ENCODE results near the gene CKB. TPM values are rescaled to one million over a fixed set of nuclear protein-coding genes. Genes with fewer than 3 reads are reported as not detected.

Gene CKB
- total and polyA plus RNA-seq, 2 donors (not counting 1 experiment from before 2014, with no cell fraction given), result 3.1 to 4.7 TPM

- DNase-seq, result no peak
- ATAC-seq (ENCODE audit: low read depth), result no peak
- Histone ChIP-seq H3K27me3 (replicated peaks in 1 of 4; ENCODE audit: control extremely low read depth in 1 of 4, control insufficient read depth in 3 of 4, insufficient read depth in 4 of 4, low read length in 3 of 4) (no peaks in the 10 kb centered on the region), H2AFZ (ENCODE audit: insufficient read depth, low read depth, low read length, poor library complexity, severe bottlenecking) (no peak overlapping the region), H3K9ac (ENCODE audit: low read length) (no peak overlapping the region), H3K27ac (ENCODE audit: low read length in 2 of 2) (no peak overlapping the region), H3K9me3 (ENCODE audit: control extremely low read depth in 1 of 3, control insufficient read depth in 2 of 3, insufficient read depth in 1 of 3, low read length in 2 of 3) (no peaks in the 10 kb centered on the region), H3K4me3 (ENCODE audit: control extremely low read depth in 1 of 5, extremely low read depth in 1 of 5, insufficient read depth in 1 of 5, low read depth in 2 of 5, low read length in 4 of 5) (no peak overlapping the region), H3K4me1 (ENCODE audit: control insufficient read depth in 2 of 2, insufficient read depth in 2 of 2, low read length in 2 of 2) (peaks cover 1 to 2% of the 10 kb centered on the region in 2 donors), H3K79me2 (ENCODE audit: control insufficient read depth, insufficient read depth, low read length) (no peaks in the 10 kb centered on the region), H3K4me2 (replicated peaks; ENCODE audit: low read depth, low read length, poor library complexity, severe bottlenecking) (no peak overlapping the region), H3K36me3 (replicated peaks in 1 of 2; ENCODE audit: control extremely low read depth in 1 of 2, control insufficient read depth in 1 of 2, extremely low read depth in 1 of 2, insufficient read depth in 2 of 2, low read length in 1 of 2) (peaks cover 4 to 45% of the 10 kb centered on the region in 2 experiments), H4K20me1 (ENCODE audit: control insufficient read depth, insufficient read depth, low read length, poor library complexity, severe bottlenecking) (no peaks in the 10 kb centered on the region)
- Mint-ChIP-seq H3K9me3 (ENCODE audit: insufficient read depth) (no peaks in the 10 kb centered on the region), H3K27ac (no peak overlapping the region), H3K27me3 (no peaks in the 10 kb centered on the region), H3K4me3 (no peak overlapping the region), H3K4me1 (no peaks in the 10 kb centered on the region)
- WGBS (ENCODE audit: insufficient coverage), result 100% methylated on average over 5 of the region's 5 CpGs
- intact Hi-C loops (cut with micrococcal nuclease), result no loop called here
- POLR2A ChIA-PET, result no interaction called here
- CTCF ChIA-PET, result no interaction called here
- no peak for TF ChIP-seq EZH2 (IDR thresholded peaks at IDR 0.05; ENCODE audit: borderline replicate concordance, insufficient read depth, low read depth, low read length, poor library complexity, severe bottlenecking)
- TF ChIP-seq, protein P1, sequence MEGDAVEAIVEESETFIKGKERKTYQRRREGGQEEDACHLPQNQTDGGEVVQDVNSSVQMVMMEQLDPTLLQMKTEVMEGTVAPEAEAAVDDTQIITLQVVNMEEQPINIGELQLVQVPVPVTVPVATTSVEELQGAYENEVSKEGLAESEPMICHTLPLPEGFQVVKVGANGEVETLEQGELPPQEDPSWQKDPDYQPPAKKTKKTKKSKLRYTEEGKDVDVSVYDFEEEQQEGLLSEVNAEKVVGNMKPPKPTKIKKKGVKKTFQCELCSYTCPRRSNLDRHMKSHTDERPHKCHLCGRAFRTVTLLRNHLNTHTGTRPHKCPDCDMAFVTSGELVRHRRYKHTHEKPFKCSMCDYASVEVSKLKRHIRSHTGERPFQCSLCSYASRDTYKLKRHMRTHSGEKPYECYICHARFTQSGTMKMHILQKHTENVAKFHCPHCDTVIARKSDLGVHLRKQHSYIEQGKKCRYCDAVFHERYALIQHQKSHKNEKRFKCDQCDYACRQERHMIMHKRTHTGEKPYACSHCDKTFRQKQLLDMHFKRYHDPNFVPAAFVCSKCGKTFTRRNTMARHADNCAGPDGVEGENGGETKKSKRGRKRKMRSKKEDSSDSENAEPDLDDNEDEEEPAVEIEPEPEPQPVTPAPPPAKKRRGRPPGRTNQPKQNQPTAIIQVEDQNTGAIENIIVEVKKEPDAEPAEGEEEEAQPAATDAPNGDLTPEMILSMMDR (IDR thresholded peaks at IDR 0.05), result no peak
Measured at GRCh38 chr14:103474893-103475292, 47.7 kb downstream of the CKB start.

GRCh38 chr14:103472939-103473338, 49.7 kb downstream of the CKB start:
- CTCF ChIA-PET, result no interaction called here
- Mint-ChIP-seq H3K4me3 (no peak overlapping the region), H3K4me1 (no peaks in the 10 kb centered on the region), H3K9me3 (ENCODE audit: insufficient read depth) (no peaks in the 10 kb centered on the region), H3K27ac (peak overlapping the region; percentile 47), H3K27me3 (no peaks in the 10 kb centered on the region)
- no peak overlapping the region for H3K4me2 ChIP-seq (replicated peaks; ENCODE audit: low read depth, low read length, poor library complexity, severe bottlenecking)
- DNase-seq, result no peak
- H3K27me3 ChIP-seq (replicated peaks in 1 of 4; ENCODE audit: control extremely low read depth in 1 of 4, control insufficient read depth in 3 of 4, insufficient read depth in 4 of 4, low read length in 3 of 4), result no peaks in the 10 kb centered on the region
- TF ChIP-seq, protein P1 (IDR thresholded peaks at IDR 0.05), result no peak
- intact Hi-C loops (cut with micrococcal nuclease), result no loop called here
- ATAC-seq (ENCODE audit: low read depth), result no peak
- 77% methylated on average over 3 of the region's 5 CpGs for WGBS (ENCODE audit: insufficient coverage)
- POLR2A ChIA-PET, result no interaction called here
- H3K9ac ChIP-seq (ENCODE audit: low read length), result no peak overlapping the region
- H4K20me1 ChIP-seq (ENCODE audit: control insufficient read depth, insufficient read depth, low read length, poor library complexity, severe bottlenecking), result no peaks in the 10 kb centered on the region
- no peaks in the 10 kb centered on the region for H3K9me3 ChIP-seq (ENCODE audit: control extremely low read depth in 1 of 3, control insufficient read depth in 2 of 3, insufficient read depth in 1 of 3, low read length in 2 of 3)
- H2AFZ ChIP-seq (ENCODE audit: insufficient read depth, low read depth, low read length, poor library complexity, severe bottlenecking), result no peak overlapping the region
- no peak overlapping the region for H3K27ac ChIP-seq (ENCODE audit: low read length in 2 of 2)
- no peak overlapping the region for H3K4me3 ChIP-seq (ENCODE audit: control extremely low read depth in 1 of 5, extremely low read depth in 1 of 5, insufficient read depth in 1 of 5, low read depth in 2 of 5, low read length in 4 of 5)
- no peaks in the 10 kb centered on the region for H3K79me2 ChIP-seq (ENCODE audit: control insufficient read depth, insufficient read depth, low read length)
- H3K36me3 ChIP-seq (replicated peaks in 1 of 2; ENCODE audit: control extremely low read depth in 1 of 2, control insufficient read depth in 1 of 2, extremely low read depth in 1 of 2, insufficient read depth in 2 of 2, low read length in 1 of 2), result peaks cover 5 to 53% of the 10 kb centered on the region in 2 experiments
- no peaks in the 10 kb centered on the region for H3K4me1 ChIP-seq (ENCODE audit: control insufficient read depth in 2 of 2, insufficient read depth in 2 of 2, low read length in 2 of 2)

Small RNA genes lying within 50 kb of the gene (small RNA-seq; reads per million reads assigned to genes)
- gene RNU4-68P (ENCODE audit: insufficient read length, low read depth, low replicate concordance) (not detected), gene RNU7-160P (ENCODE audit: insufficient read length, low read depth, low replicate concordance) (not detected)

Other genes with a start within 250 kb of the CKB start
- gene EIF5, start 188.6 kb downstream of the CKB start, total RNA-seq, result 314 TPM in 2 replicates
- gene EIF5, start 188.6 kb downstream of the CKB start, polyA plus RNA-seq, result 206 and 269 TPM in 2 replicates
- 139 and 142 TPM in 2 replicates for gene MARK3, start 137.4 kb downstream of the CKB start, total RNA-seq
- gene MARK3, start 137.4 kb downstream of the CKB start, polyA plus RNA-seq, result 73.0 and 107 TPM in 2 replicates
- 9.5 and 12.3 TPM in 2 replicates for gene TRMT61A, start 6.4 kb upstream of the CKB start, total RNA-seq
- 12.6 and 18.4 TPM in 2 replicates for gene TRMT61A, start 6.4 kb upstream of the CKB start, polyA plus RNA-seq
- 31.6 and 33.3 TPM in 2 replicates for gene BAG5, start 39.8 kb upstream of the CKB start, total RNA-seq
- gene BAG5, start 39.8 kb upstream of the CKB start, polyA plus RNA-seq, result 7.4 and 12.7 TPM in 2 replicates
- 24.9 and 31.3 TPM in 2 replicates for gene COA8, start 40.1 kb upstream of the CKB start, total RNA-seq
- 6.3 and 7.5 TPM in 2 replicates for gene COA8, start 40.1 kb upstream of the CKB start, polyA plus RNA-seq
- 243 and 249 TPM in 2 replicates for gene KLC1, start 106.4 kb upstream of the CKB start, total RNA-seq
- gene KLC1, start 106.4 kb upstream of the CKB start, polyA plus RNA-seq, result 102 and 123 TPM in 2 replicates
- gene XRCC3, start 192.6 kb upstream of the CKB start, total RNA-seq, result 18.0 and 18.6 TPM in 2 replicates
- 10.2 and 19.7 TPM in 2 replicates for gene XRCC3, start 192.6 kb upstream of the CKB start, polyA plus RNA-seq
- gene ZFYVE21, start 193.0 kb upstream of the CKB start, total RNA-seq, result 18.6 and 24.3 TPM in 2 replicates
- gene ZFYVE21, start 193.0 kb upstream of the CKB start, polyA plus RNA-seq, result 14.9 and 17.0 TPM in 2 replicates